GM19468 (cell line): ENCODE measurements around the gene CTSC.
"Not testable (repeated sequence)": the region's sequence is repeated elsewhere in the genome, so short reads cannot be mapped to it uniquely, and the experiment has no call there.

Source experiments
- ATAC-seq: cut with Tn5 transposase; IDR thresholded peaks from one replicate; pipeline ENCODE4 v1.9.1; 2021; ENCODE audit warnings: mild to moderate bottlenecking, moderate library complexity, moderate number of reproducible peaks; ENCODE audit not compliant: unreplicated experiment; ENCODE audit errors: extremely low read depth

Gene CTSC

GRCh38 chr11:88322881-88323280 lies 14.7 kb downstream of the CTSC start:
- ATAC-seq = not testable (repeated sequence)

- ATAC-seq = not testable (repeated sequence)
These were observed 16.1 kb downstream of the CTSC start for GRCh38 chr11:88321412-88321811.

DNA sequence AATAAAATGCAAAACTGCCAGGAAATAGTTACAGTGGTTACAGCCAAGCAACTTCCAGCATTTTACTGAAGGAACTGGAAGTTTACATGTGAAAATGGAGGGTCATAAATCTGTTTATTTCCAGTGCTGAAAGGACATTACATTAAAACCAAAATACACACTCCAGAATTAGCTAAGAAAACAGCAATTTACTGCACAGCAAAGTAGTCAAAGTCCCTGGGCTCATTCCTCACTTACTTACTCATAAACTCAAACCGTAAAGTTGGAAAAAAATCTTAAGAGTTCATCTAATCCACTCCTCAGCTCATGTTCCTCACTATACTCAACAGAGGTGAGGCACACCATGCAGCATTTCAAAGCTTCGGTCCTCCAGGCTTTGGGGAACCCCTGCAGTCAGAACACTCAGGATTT lies 17.4 kb downstream of the CTSC start:
- ATAC-seq = no peak

- no peak for ATAC-seq
These were observed 19.5 kb downstream of the CTSC start for GRCh38 chr11:88318017-88318416.

DNA sequence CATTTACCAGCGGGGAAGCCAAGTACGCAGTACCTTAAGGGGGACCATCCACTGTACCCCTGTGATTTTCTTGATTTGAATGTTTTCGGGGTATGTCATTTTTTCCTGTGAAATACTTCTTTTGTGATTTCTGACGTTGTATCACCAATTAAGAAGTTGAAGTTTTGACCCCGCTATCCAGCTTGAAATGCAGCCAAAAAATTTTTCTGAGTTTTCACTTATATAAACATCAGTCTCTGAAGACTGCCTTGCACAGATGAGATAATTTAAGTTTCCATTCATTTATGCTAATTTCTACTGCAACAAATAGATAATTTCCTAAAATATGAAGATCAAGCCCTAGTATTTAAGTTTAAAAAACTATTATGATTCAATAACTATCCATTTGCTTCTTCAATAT lies 20.0 kb downstream of the CTSC start:
- no peak for ATAC-seq

GRCh38 chr11:88315981-88316441 lies 21.5 kb downstream of the CTSC start:
- no peak for ATAC-seq

GRCh38 chr11:88315015-88315414 lies 22.5 kb downstream of the CTSC start:
- ATAC-seq = no peak

GRCh38 chr11:88313441-88313840 lies 24.1 kb downstream of the CTSC start:
- no peak for ATAC-seq

GRCh38 chr11:88312628-88313027 lies 24.9 kb downstream of the CTSC start:
- ATAC-seq = no peak

- no peak for ATAC-seq
These were observed 27.3 kb downstream of the CTSC start for GRCh38 chr11:88310246-88310645.

- no peak for ATAC-seq
These were observed 29.0 kb downstream of the CTSC start for GRCh38 chr11:88308576-88308975.

DNA sequence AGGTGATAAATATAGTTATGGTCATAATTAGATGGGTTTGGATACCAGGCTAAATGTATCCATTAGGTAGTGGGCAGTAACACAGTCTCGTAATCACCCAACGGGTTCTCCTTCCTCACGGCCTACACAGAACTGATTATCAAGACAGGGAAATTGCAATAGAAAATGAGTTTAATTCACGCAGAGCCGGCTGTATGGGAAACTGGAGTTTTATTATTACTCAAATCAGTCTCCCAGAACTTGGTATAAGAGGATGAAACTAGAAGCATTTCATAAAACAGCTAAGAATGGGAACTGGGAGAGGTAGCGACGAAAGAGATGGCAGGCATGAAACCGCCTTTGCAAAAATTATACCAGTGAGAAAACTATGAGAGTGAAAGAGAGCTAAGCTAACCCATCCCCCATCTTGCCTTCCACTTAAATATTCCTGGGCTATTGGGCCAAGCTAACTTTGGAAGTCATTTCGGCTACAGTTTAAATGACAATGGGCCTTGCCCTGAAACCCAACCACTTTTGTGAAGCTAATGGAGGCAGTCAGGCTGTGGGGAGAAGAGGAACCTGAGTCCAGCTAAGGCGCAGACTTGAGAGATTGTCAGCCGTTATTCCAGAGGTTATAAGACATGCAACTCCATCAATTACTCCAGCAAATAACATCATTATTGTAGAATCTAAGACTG lies 29.6 kb downstream of the CTSC start:
- no peak for ATAC-seq

GRCh38 chr11:88306785-88307184 lies 30.8 kb downstream of the CTSC start:
- no peak for ATAC-seq

GRCh38 chr11:88305430-88305829 lies 32.1 kb downstream of the CTSC start:
- ATAC-seq = no peak

- ATAC-seq = no peak
These were observed 33.2 kb downstream of the CTSC start for GRCh38 chr11:88304352-88304751.

DNA sequence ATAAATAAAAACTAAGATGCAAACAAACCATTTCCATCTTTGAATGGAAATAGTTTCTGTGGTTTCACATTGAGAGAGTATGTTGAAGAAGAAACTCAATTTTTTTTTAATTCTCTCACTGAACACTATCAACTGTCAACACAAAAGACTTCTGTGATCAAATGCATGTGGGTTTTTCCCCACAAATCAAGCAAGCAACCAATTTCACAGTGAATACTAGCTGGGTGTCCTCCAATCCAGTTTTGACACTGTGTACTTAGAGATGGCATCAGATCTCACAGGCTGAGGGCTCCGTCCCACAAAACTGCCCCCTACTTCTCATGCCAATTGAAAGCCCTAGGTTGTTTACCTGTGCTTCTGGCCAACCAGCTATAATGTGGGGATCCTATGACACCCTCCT lies 34.5 kb downstream of the CTSC start:
- no peak for ATAC-seq

GRCh38 chr11:88301488-88302140 lies 35.9 kb downstream of the CTSC start:
- ATAC-seq = peak; percentile 14

GRCh38 chr11:88300888-88301487 lies 36.5 kb downstream of the CTSC start:
- ATAC-seq = peak; percentile 72

- ATAC-seq = no peak
These were observed 39.7 kb downstream of the CTSC start for GRCh38 chr11:88297863-88298262.

- ATAC-seq = no peak
These were observed 40.1 kb downstream of the CTSC start for GRCh38 chr11:88297421-88297820.

DNA sequence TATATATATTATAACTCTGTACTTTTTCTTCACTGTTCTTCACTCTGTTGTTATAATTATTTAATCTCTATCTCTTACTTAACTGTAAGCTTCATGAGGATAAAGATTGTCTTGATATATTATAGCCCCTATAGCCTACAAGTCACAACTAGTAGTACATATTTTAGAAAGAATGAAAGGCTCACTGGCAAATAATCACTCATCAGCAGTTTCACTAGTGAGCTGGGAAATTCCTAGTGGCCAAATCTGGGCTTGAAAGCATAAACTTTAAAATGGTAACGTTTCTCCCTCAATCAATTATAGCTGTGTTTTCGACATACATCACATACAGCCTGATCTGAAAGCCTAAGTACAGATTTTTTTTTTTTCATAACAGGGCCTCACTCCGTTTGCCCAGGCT lies 42.5 kb downstream of the CTSC start:
- ATAC-seq = no peak
